Vagina (tissue), 2 donors: ENCODE results near the gene CEACAM4. TPM values are rescaled to one million over a fixed set of nuclear protein-coding genes. Genes with fewer than 3 reads are reported as not detected.
A peak's percentile ranks its signal among the peaks of the same experiment; 100 is the strongest.

Source experiments
- DNase-seq, 2 donors: peaks; one replicate each; pipeline ENCODE4 v3.0.0-alpha.2; 2017; ENCODE audit errors: extremely low spot score in 2 of 2
- H3K27ac ChIP-seq: fragments of 200-600 bp; sonication (generic); one replicate; pipeline ENCODE4 v1.5.1; 2019
- H3K27me3 ChIP-seq: fragments of 200-600 bp; sonication (generic); one replicate; pipeline ENCODE4 v1.5.1; 2019
- H3K36me3 ChIP-seq, 2 donors: fragments of 200-600 bp; sonication (generic); one replicate each; pipeline ENCODE4 v1.5.1; 2017 to 2019
- H3K4me1 ChIP-seq: fragments of 200-600 bp; sonication (generic); one replicate; pipeline ENCODE4 v1.5.1; 2019
- H3K4me3 ChIP-seq, 2 donors: fragments of 200-600 bp; sonication (generic); 1 replicate in 1 of 2; 2 replicates in 1 of 2; pipeline ENCODE4 v1.5.1; 2016 to 2019
- H3K9me3 ChIP-seq: fragments of 200-600 bp; sonication (generic); one replicate; pipeline ENCODE4 v1.5.1; 2019
- POLR2A ChIP-seq, 2 donors: fragments of 450-650 bp; IDR thresholded peaks; one replicate each; pipeline ENCODE4 v1.6.1; 2017; ENCODE audit warnings: antibody characterized with exemption in 2 of 2, mild to moderate bottlenecking in 2 of 2, moderate library complexity in 2 of 2
- POLR2AphosphoS5 ChIP-seq, 2 donors: sonication (generic); formaldehyde crosslinking; IDR thresholded peaks; one replicate each; pipeline ENCODE4 v1.9.0; 2017; ENCODE audit warnings: antibody characterized with exemption in 2 of 2, mild to moderate bottlenecking in 2 of 2, low read depth in 1 of 2; ENCODE audit not compliant: insufficient read depth in 1 of 2
- intact Hi-C: fragments of 100-400 bp; cut with DNase I; formaldehyde crosslinking; loops from one replicate; pipeline ENCODE4 v1.15.1; 2023
- total RNA-seq: library from RNA; depleted of rRNA; stranded (reverse); fragments of >200 nt; gene quantifications from one replicate; pipeline ENCODE4 v1.2.3, GENCODE V29; 2016
- TF ChIP-seq, protein P1 (sequence below), 3 experiments: fragments of 450-650 bp in 2 of 3; fragments of 200-600 bp in 1 of 3; sonication (generic) in 1 of 3; IDR thresholded peaks; one replicate each; pipeline ENCODE4 v1.5.1; 2017 to 2019; ENCODE audit warnings: antibody characterized with exemption in 3 of 3, mild to moderate bottlenecking in 2 of 3, moderate library complexity in 2 of 3

CEACAM4 gene
- total RNA-seq, 1 donor from 2014 or later, result not detected

GRCh38 chr19:41615207-41615606, 11.7 kb downstream of the CEACAM4 start:
- Histone ChIP-seq H3K36me3 (no peaks in the 10 kb centered on the region), H3K27me3 (no peaks in the 10 kb centered on the region), H3K4me1 (no peaks in the 10 kb centered on the region), H3K9me3 (no peaks in the 10 kb centered on the region), H3K27ac (no peak overlapping the region), H3K4me3 (no peak overlapping the region)
- intact Hi-C loops, result no loop called here
- TF ChIP-seq POLR2AphosphoS5 (IDR thresholded peaks at IDR 0.05; ENCODE audit: insufficient read depth in 1 of 2, low read depth in 1 of 2), result no peak
- no peak for TF ChIP-seq POLR2A (IDR thresholded peaks at IDR 0.05)
- TF ChIP-seq, protein P1, sequence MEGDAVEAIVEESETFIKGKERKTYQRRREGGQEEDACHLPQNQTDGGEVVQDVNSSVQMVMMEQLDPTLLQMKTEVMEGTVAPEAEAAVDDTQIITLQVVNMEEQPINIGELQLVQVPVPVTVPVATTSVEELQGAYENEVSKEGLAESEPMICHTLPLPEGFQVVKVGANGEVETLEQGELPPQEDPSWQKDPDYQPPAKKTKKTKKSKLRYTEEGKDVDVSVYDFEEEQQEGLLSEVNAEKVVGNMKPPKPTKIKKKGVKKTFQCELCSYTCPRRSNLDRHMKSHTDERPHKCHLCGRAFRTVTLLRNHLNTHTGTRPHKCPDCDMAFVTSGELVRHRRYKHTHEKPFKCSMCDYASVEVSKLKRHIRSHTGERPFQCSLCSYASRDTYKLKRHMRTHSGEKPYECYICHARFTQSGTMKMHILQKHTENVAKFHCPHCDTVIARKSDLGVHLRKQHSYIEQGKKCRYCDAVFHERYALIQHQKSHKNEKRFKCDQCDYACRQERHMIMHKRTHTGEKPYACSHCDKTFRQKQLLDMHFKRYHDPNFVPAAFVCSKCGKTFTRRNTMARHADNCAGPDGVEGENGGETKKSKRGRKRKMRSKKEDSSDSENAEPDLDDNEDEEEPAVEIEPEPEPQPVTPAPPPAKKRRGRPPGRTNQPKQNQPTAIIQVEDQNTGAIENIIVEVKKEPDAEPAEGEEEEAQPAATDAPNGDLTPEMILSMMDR (IDR thresholded peaks at IDR 0.05), result no peak
- no peak for DNase-seq

DNA sequence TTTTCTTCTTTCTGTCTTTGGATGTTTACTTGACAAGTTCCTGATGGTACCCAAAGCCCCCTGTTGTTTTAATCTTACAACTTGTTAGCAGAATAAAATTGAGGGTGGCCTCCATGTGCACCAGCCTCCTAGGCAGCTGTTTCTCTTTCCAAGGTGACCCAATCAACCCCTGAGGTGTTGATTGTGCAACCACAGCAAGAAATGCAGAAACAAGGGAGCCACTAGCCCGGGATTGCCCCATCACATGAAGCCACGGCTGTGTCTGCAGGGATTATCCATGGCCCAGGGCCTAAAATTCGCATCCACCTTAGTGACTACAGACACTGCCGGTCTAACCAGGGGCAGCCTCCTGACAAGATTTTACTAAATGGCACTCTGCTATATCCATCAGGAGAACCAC, 14.4 kb downstream of the CEACAM4 start:
- H3K4me1 ChIP-seq, result no peaks in the 10 kb centered on the region

GRCh38 chr19:41610789-41611188, 16.1 kb downstream of the CEACAM4 start:
- Histone ChIP-seq H3K36me3 (no peaks in the 10 kb centered on the region), H3K27me3 (no peaks in the 10 kb centered on the region), H3K9me3 (no peaks in the 10 kb centered on the region), H3K4me1 (no peaks in the 10 kb centered on the region), H3K27ac (no peak overlapping the region), H3K4me3 (no peak overlapping the region)
- intact Hi-C loops, result no loop called here
- DNase-seq, result no peak
- TF ChIP-seq POLR2A (IDR thresholded peaks at IDR 0.05) (no peak), POLR2AphosphoS5 (IDR thresholded peaks at IDR 0.05; ENCODE audit: insufficient read depth in 1 of 2, low read depth in 1 of 2) (no peak)
- TF ChIP-seq, protein P1 (IDR thresholded peaks at IDR 0.05), result no peak

More for the DNA sequence above, 14.4 kb downstream of the CEACAM4 start:
- no peak for DNase-seq
- Histone ChIP-seq H3K36me3 (no peaks in the 10 kb centered on the region), H3K27ac (no peak overlapping the region), H3K4me3 (no peak overlapping the region), H3K9me3 (no peaks in the 10 kb centered on the region), H3K27me3 (no peaks in the 10 kb centered on the region)
- TF ChIP-seq POLR2AphosphoS5 (IDR thresholded peaks at IDR 0.05; ENCODE audit: insufficient read depth in 1 of 2, low read depth in 1 of 2) (no peak), POLR2A (IDR thresholded peaks at IDR 0.05) (no peak)
- TF ChIP-seq, protein P1 (IDR thresholded peaks at IDR 0.05), result no peak
- intact Hi-C loops, result no loop called here

DNA sequence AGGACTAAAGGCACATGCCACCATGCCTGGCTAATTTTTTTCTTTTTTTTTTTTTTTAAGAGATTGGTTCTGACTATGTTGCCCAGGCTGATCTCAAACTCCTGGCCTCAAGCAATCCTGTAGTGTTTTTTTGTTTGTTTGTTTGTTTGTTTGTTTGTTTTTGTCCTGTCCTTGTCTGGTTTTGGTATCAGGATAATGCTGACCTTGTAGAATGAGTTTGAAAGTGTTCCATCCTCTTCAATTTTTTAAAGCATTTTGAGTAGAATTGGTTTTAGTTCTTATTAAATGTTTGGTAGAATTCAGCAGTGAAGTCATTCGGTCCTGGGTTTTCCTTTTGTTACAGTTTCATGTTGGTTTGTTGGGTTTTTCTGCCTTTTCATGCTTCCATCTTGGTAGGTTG, 19.2 kb downstream of the CEACAM4 start:
- TF ChIP-seq, protein P1 (IDR thresholded peaks at IDR 0.05), result no peak
- no peak for TF ChIP-seq POLR2AphosphoS5 (IDR thresholded peaks at IDR 0.05; ENCODE audit: insufficient read depth in 1 of 2, low read depth in 1 of 2)
- TF ChIP-seq POLR2A (IDR thresholded peaks at IDR 0.05), result no peak
- H3K4me1 ChIP-seq, result no peaks in the 10 kb centered on the region
- no peak for DNase-seq
- H3K27me3 ChIP-seq, result no peaks in the 10 kb centered on the region
- no peak overlapping the region for H3K4me3 ChIP-seq
- no peaks in the 10 kb centered on the region for H3K36me3 ChIP-seq
- H3K27ac ChIP-seq, result no peak overlapping the region
- intact Hi-C loops, result no loop called here
- no peaks in the 10 kb centered on the region for H3K9me3 ChIP-seq

GRCh38 chr19:41606215-41606837, 20.5 kb downstream of the CEACAM4 start:
- Histone ChIP-seq H3K9me3 (no peaks in the 10 kb centered on the region), H3K27me3 (no peaks in the 10 kb centered on the region), H3K4me1 (no peaks in the 10 kb centered on the region), H3K27ac (no peak overlapping the region), H3K36me3 (no peaks in the 10 kb centered on the region), H3K4me3 (no peak overlapping the region)
- TF ChIP-seq, protein P1 (IDR thresholded peaks at IDR 0.05), result no peak
- TF ChIP-seq POLR2A (IDR thresholded peaks at IDR 0.05), result no peak
- no peak for TF ChIP-seq POLR2AphosphoS5 (IDR thresholded peaks at IDR 0.05; ENCODE audit: insufficient read depth in 1 of 2, low read depth in 1 of 2)
- intact Hi-C loops, result no loop called here
- peak; percentile 69 to 77 for DNase-seq
